OCI-LY3 (cell line): ENCODE data around the gene GATA3.

Experiments used
- EZH2phosphoT487 ChIP-seq: fragments of 200-600 bp; shearing (Covaris generic); IDR thresholded peaks from 2 replicates; pipeline ENCODE4 v1.6.1; 2018; ENCODE audit warnings: antibody characterized with exemption, mixed run types, low read depth
- TF ChIP-seq, protein P1 (sequence below): fragments of 200-600, 300-600 bp; sonication (generic); IDR thresholded peaks from 2 replicates; pipeline ENCODE4 v1.5.1; 2014; ENCODE audit warnings: antibody characterized with exemption, low read length, low read depth

DNA sequence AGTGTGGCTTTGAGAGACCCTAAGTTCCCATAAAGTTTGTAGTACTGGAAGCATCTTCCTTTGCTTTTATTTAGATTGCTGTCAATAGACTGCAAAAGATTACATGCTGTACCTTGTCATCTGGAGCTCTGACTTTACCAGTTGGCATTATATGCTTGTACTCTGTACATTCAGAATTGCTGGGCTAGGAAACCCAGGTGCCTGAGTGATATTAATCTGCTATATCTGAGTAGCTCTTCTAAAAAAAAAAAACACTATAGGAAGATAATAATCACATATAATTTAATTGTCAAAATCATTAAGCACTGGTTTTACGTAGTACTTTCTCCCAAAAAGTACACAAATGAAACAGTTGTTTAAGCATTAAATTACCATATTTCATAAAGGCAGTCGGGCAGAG lies 12.3 kb downstream of the GATA3 start:
- TF ChIP-seq, protein P1, sequence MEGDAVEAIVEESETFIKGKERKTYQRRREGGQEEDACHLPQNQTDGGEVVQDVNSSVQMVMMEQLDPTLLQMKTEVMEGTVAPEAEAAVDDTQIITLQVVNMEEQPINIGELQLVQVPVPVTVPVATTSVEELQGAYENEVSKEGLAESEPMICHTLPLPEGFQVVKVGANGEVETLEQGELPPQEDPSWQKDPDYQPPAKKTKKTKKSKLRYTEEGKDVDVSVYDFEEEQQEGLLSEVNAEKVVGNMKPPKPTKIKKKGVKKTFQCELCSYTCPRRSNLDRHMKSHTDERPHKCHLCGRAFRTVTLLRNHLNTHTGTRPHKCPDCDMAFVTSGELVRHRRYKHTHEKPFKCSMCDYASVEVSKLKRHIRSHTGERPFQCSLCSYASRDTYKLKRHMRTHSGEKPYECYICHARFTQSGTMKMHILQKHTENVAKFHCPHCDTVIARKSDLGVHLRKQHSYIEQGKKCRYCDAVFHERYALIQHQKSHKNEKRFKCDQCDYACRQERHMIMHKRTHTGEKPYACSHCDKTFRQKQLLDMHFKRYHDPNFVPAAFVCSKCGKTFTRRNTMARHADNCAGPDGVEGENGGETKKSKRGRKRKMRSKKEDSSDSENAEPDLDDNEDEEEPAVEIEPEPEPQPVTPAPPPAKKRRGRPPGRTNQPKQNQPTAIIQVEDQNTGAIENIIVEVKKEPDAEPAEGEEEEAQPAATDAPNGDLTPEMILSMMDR = no peak
- no peak for TF ChIP-seq EZH2phosphoT487
